HTERT RPE-1 (cell line): ENCODE data around the gene COPS4.
"Not testable (repeated sequence)": the region's sequence is repeated elsewhere in the genome, so short reads cannot be mapped to it uniquely, and the experiment has no call there.

Experiments used
- in situ Hi-C: fragments of 300-500 bp; cut with MboI; formaldehyde crosslinking; loops from 4 replicates; pipeline ENCODE4 v1.14.3; 2020; ENCODE audit warnings: low sequenced_read_pairs

The COPS4 gene

GRCh38 chr4:83082777-83083176, 47.8 kb downstream of the COPS4 start:
- in situ Hi-C loops: loop anchor here (25.0 kb wide), 1 partner anchor 180 kb away; no protein-coding TSS in a partner anchor

- in situ Hi-C loops: loop anchor here (25.0 kb wide), 1 partner anchor 178 kb away; no protein-coding TSS in a partner anchor
Measured at GRCh38 chr4:83083925-83084475, 49.0 kb downstream of the COPS4 start.

GRCh38 chr4:83084956-83085355, 50.0 kb downstream of the COPS4 start:
- in situ Hi-C loops: loop anchor here (25.0 kb wide), 1 partner anchor 177 kb away; no protein-coding TSS in a partner anchor

- in situ Hi-C loops: loop anchor here (25.0 kb wide), 1 partner anchor 173 kb away; no protein-coding TSS in a partner anchor
Measured at GRCh38 chr4:83089410-83090157, 54.6 kb downstream of the COPS4 start.

- in situ Hi-C loops: loop anchor here (25.0 kb wide), 1 partner anchor 169 kb away; no protein-coding TSS in a partner anchor
Measured at GRCh38 chr4:83093060-83093640, 58.2 kb downstream of the COPS4 start.

- in situ Hi-C loops: loop anchor here (25.0 kb wide), 1 partner anchor 166 kb away; no protein-coding TSS in a partner anchor
Measured at GRCh38 chr4:83096397-83096796, 61.4 kb downstream of the COPS4 start.

- in situ Hi-C loops: no loop called here
Measured at GRCh38 chr4:83104991-83105390, 70.0 kb downstream of the COPS4 start.

GRCh38 chr4:83107631-83108030, 72.6 kb downstream of the COPS4 start:
- in situ Hi-C loops: no loop called here

GRCh38 chr4:83108101-83108861, 73.3 kb downstream of the COPS4 start:
- in situ Hi-C loops: no loop called here

- in situ Hi-C loops: no loop called here
Measured at GRCh38 chr4:83109480-83110222, 74.7 kb downstream of the COPS4 start.

- in situ Hi-C loops: no loop called here
Measured at GRCh38 chr4:83110223-83110945, 75.4 kb downstream of the COPS4 start.

- in situ Hi-C loops: no loop called here
Measured at GRCh38 chr4:83110970-83111750, 76.2 kb downstream of the COPS4 start.

GRCh38 chr4:83111751-83112141, 76.8 kb downstream of the COPS4 start:
- in situ Hi-C loops: not testable (repeated sequence)

- in situ Hi-C loops: no loop called here
Measured at GRCh38 chr4:83112231-83112630, 77.2 kb downstream of the COPS4 start.

GRCh38 chr4:83112678-83113428, 77.9 kb downstream of the COPS4 start:
- in situ Hi-C loops: no loop called here

- in situ Hi-C loops: no loop called here
Measured at GRCh38 chr4:83113429-83113786, 78.4 kb downstream of the COPS4 start.

GRCh38 chr4:83114576-83114975, 79.6 kb downstream of the COPS4 start, which contains the start of gene PLAC8:
TSS of gene PLAC8 (minus strand) at chr4:83114729. CDS start at chr4:83107921, 6,808 bp downstream.
- in situ Hi-C loops: no loop called here

- in situ Hi-C loops: no loop called here
Measured at GRCh38 chr4:83115000-83115399, 80.0 kb downstream of the COPS4 start.
